Nephron progenitor cell (in vitro differentiated cells): Measurements from ENCODE around the gene MAP7D2.
"Not testable (repeated sequence)": the region's sequence is repeated elsewhere in the genome, so short reads cannot be mapped to it uniquely, and the experiment has no call there.

Experiments
- DNase-seq: peaks from one replicate; pipeline ENCODE4 v3.0.0; 2021
- H3K27ac Mint-ChIP-seq: 2 replicates; pipeline ENCODE4 v1.8.0; 2021; ENCODE audit warnings: mild to moderate bottlenecking, moderate library complexity, mixed read lengths
- H3K27me3 Mint-ChIP-seq: 2 replicates; pipeline ENCODE4 v1.8.0; 2021; ENCODE audit warnings: mild to moderate bottlenecking, low read depth, mixed read lengths; ENCODE audit not compliant: poor library complexity
- H3K36me3 Mint-ChIP-seq: 2 replicates; pipeline ENCODE4 v1.8.0; 2021; ENCODE audit warnings: low read depth, mixed read lengths
- H3K4me1 Mint-ChIP-seq: 2 replicates; pipeline ENCODE4 v1.8.0; 2021; ENCODE audit warnings: mixed read lengths
- H3K4me3 Mint-ChIP-seq: 2 replicates; pipeline ENCODE4 v1.8.0; 2021; ENCODE audit warnings: mild to moderate bottlenecking, moderate library complexity, mixed read lengths
- H3K9me3 Mint-ChIP-seq: 2 replicates; pipeline ENCODE4 v1.8.0; 2021; ENCODE audit warnings: mild to moderate bottlenecking, moderate library complexity, mixed read lengths
- TF ChIP-seq, protein P1 (sequence below): fragments of 200-600 bp; sonication (generic); IDR thresholded peaks from 2 replicates; pipeline ENCODE4 v1.5.0; 2021; ENCODE audit warnings: antibody characterized with exemption

MAP7D2 gene

DNA sequence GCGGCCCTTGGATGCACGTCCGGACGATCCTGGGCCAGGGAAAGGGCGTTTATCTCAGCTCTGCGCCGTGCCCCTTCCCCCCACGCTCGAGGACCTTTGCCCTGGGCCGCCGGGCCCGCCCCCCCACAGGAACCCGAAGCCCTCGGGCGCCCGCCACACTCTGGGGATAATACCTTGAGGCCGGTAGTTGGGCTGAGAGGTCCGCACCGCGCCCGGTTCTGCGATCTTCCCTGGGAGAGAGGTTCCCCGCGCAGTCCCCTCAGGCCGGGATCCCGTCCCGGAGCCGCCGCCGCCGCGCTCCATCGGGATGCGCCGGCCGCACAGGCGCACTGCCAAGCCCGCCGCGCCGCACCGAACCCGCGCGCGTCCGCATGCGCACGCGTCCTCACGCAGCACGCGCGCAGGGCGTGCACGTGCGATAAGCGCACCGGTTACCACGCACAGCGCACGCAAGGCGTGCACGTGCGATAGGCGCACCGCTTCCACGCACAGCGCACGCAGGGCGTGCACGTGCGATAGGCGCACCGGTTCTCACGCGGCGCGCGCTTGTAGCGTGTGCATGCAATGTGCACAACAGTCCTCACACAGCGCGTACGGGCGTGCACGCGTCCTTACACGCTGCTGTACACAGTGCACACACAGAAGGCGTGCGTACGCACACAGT, at the start of gene MAP7D2:
Gene MAP7D2 (minus strand): TSS at position 331 of the 664 bp plus-strand sequence. CDS start 28 bp downstream, at position 303.
- H3K27ac Mint-ChIP-seq: no peak within 1 kb of the TSS
- H3K36me3 Mint-ChIP-seq: no peaks in the 10 kb centered on the region
- peaks cover 15% of the 10 kb centered on the region for H3K4me1 Mint-ChIP-seq
- TF ChIP-seq, protein P1, sequence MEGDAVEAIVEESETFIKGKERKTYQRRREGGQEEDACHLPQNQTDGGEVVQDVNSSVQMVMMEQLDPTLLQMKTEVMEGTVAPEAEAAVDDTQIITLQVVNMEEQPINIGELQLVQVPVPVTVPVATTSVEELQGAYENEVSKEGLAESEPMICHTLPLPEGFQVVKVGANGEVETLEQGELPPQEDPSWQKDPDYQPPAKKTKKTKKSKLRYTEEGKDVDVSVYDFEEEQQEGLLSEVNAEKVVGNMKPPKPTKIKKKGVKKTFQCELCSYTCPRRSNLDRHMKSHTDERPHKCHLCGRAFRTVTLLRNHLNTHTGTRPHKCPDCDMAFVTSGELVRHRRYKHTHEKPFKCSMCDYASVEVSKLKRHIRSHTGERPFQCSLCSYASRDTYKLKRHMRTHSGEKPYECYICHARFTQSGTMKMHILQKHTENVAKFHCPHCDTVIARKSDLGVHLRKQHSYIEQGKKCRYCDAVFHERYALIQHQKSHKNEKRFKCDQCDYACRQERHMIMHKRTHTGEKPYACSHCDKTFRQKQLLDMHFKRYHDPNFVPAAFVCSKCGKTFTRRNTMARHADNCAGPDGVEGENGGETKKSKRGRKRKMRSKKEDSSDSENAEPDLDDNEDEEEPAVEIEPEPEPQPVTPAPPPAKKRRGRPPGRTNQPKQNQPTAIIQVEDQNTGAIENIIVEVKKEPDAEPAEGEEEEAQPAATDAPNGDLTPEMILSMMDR: no peak
- peaks cover 31% of the 10 kb centered on the region for H3K27me3 Mint-ChIP-seq
- H3K9me3 Mint-ChIP-seq: peaks cover 61% of the 10 kb centered on the region
- H3K4me3 Mint-ChIP-seq: peak within 1 kb of the TSS; percentile 75
- peak; percentile 44 for DNase-seq

DNA sequence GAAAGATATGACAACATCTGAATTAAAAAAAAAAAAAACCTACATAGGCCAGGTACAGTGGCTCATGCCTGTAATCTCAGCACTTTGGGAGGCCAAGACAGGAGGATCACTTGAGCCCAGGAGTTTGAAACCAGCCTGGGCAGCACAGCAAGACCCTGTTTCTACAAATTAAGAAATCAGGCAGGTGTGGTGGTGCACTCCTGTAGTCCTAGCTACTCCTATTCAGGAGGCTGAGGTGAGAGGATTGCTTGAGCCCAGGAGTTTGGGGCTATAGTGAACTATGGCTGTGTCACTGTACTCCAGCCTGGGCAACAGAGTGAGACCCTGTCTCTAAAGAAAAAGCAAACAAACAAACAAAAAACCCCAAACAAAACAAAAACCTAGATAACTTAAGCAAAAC, 45.8 kb upstream of the MAP7D2 start:
- H3K27me3 Mint-ChIP-seq, DNase-seq, H3K4me3 Mint-ChIP-seq, H3K27ac Mint-ChIP-seq, H3K4me1 Mint-ChIP-seq: not testable (repeated sequence)
- Mint-ChIP-seq H3K36me3 (peaks cover 53% of the 10 kb centered on the region), H3K9me3 (peaks cover 17% of the 10 kb centered on the region)

DNA sequence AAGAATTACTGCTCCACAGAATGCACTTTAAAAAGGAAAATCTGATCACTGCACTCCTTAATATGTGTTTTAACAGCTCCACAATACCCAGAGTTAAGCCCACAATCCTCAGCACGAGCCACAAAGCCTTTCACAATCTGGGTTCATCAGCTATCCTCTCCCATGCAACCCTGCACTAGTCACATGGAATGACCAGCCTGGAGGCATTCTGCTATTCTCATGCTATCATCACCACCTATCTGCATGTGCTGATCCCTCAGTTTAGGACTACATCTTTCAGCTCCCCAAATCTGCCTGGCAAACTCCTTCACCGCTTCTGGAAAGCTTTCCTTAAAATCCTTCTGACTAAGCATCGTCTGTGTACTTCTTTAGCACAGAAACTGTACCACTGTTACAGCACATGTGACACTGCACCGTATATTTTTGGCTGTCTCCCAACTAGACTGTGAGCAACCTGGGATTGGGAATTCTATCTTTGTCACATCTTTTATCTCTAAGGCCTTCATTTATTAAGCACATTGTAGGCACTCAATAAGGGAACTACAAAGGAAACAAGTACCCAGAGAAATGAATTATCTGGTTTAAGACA, 43.2 kb upstream of the MAP7D2 start:
- H3K27me3 Mint-ChIP-seq: no peaks in the 10 kb centered on the region
- H3K4me1 Mint-ChIP-seq: no peaks in the 10 kb centered on the region
- no peak overlapping the region for H3K27ac Mint-ChIP-seq
- H3K36me3 Mint-ChIP-seq: peaks cover 50% of the 10 kb centered on the region
- H3K4me3 Mint-ChIP-seq: no peak overlapping the region
- no peak for DNase-seq
- H3K9me3 Mint-ChIP-seq: peaks cover 24% of the 10 kb centered on the region
- TF ChIP-seq, protein P1: no peak

DNA sequence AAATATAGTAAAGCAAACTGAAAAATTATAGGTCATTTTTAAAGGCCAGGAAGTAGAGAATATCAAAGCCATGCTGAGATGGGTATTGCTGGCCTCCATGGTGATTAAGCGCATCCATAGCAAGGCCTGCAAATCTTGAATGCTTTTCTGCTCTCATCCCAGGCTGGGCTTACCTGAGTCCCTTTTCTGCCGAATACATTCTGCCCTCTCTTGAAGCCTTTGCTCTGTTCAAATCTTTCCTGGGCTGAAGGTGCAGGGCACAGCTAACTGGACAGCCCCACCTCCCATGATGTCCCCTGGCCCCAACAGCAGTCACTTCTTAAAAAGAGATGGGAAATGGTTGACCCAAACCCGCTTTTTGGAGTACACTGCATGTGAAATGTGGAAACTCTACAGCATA, 35.0 kb upstream of the MAP7D2 start:
- Mint-ChIP-seq H3K9me3 (peaks cover 26% of the 10 kb centered on the region), H3K4me3 (no peak overlapping the region), H3K36me3 (peaks cover 40% of the 10 kb centered on the region), H3K27ac (no peak overlapping the region), H3K27me3 (no peaks in the 10 kb centered on the region), H3K4me1 (no peaks in the 10 kb centered on the region)
- DNase-seq: no peak
- TF ChIP-seq, protein P1: no peak

DNA sequence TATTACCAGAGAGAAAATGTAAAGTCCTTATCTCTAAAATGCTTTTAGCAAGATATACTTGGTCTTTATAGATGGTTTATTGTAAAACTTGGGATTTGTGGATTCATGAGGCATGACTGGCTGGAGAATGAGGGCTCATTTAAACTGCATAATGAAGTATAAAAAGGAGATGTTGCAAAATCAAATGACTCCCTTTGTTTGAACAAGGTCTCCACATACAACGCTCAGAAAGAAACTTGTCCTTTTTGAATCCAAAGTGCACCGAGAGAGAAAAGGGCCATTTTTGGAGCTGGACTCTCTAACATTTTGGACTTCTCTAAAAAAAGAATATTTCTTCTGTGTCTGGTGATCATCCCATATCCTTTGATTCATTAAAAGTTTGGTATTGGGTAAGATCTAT, 32.6 kb upstream of the MAP7D2 start:
- TF ChIP-seq, protein P1: no peak
- no peak for DNase-seq
- Mint-ChIP-seq H3K9me3 (peaks cover 31% of the 10 kb centered on the region), H3K36me3 (peaks cover 35% of the 10 kb centered on the region), H3K4me1 (no peaks in the 10 kb centered on the region), H3K27ac (no peak overlapping the region), H3K27me3 (no peaks in the 10 kb centered on the region), H3K4me3 (no peak overlapping the region)

DNA sequence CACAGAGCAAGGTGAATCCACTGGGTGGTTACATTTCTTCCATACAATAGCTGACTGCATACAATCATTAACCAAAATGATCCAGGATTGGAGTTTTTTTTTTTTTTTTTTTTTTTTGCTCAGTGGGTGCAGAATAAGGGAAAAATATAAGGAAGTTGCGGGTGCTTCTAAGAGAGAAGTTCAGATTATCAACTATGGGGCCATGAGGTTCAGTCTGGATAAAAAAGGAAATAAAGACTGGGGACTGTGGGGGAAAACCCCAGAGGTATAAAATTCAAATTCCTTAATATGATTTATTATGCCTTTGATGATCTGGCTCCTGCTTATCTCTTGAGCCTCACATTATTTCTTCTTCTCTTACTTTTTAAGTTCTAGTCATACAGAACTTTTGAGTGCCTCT, 30.9 kb upstream of the MAP7D2 start:
- no peak overlapping the region for H3K4me3 Mint-ChIP-seq
- H3K27me3 Mint-ChIP-seq: no peaks in the 10 kb centered on the region
- H3K27ac Mint-ChIP-seq: no peak overlapping the region
- peaks cover 26% of the 10 kb centered on the region for H3K36me3 Mint-ChIP-seq
- peaks cover 41% of the 10 kb centered on the region for H3K9me3 Mint-ChIP-seq
- DNase-seq: no peak
- no peaks in the 10 kb centered on the region for H3K4me1 Mint-ChIP-seq
- TF ChIP-seq, protein P1: no peak
